ENCODE data around the gene LSAMP. TPM values are rescaled to one million over a fixed set of nuclear protein-coding genes. Genes with fewer than 3 reads are reported as not detected.

The LSAMP gene
- total and polyA plus RNA-seq, 8 donors, result 17.3 to 28.0 (median 26.0) TPM

DNA sequence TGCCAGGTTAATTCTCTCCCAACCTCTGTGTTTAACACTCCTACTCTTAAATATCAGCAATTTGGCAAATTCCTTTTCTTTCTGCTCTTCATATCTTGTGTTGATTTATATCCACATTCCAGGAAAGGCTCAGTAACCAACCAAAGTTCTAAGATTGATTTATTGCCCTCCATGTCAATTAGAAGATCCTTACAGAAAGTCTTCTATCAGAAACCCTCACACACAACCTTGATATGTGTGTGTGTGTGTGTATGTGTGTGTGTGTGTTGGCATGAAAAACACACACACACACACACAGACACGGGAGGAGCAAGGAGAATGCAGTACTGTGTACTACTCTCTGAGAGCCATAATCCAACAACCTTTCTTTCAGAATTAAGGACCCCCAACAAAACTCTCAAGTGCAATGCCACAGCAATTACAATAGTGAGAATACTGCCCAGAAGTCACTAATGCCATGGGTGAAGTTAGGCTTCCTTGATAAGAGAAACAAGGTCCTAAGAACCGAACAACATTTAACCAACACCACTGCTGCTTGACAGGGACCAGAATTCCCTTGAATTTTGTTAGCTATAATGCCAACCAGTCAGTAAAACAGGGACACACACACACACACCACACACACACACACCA, 1.1 kb downstream of the LSAMP start:
- Histone ChIP-seq H3K9me3 (no peaks in the 10 kb centered on the region), H3K4me1 (no peaks in the 10 kb centered on the region), H3K4me3 (peak overlapping the region; percentile 21 to 22), H3K27me3 (peaks cover 0 to 7% of the 10 kb centered on the region in 2 donors), H3K36me3 (no peaks in the 10 kb centered on the region), H3K27ac (no peak overlapping the region)
- TF ChIP-seq, protein P1, sequence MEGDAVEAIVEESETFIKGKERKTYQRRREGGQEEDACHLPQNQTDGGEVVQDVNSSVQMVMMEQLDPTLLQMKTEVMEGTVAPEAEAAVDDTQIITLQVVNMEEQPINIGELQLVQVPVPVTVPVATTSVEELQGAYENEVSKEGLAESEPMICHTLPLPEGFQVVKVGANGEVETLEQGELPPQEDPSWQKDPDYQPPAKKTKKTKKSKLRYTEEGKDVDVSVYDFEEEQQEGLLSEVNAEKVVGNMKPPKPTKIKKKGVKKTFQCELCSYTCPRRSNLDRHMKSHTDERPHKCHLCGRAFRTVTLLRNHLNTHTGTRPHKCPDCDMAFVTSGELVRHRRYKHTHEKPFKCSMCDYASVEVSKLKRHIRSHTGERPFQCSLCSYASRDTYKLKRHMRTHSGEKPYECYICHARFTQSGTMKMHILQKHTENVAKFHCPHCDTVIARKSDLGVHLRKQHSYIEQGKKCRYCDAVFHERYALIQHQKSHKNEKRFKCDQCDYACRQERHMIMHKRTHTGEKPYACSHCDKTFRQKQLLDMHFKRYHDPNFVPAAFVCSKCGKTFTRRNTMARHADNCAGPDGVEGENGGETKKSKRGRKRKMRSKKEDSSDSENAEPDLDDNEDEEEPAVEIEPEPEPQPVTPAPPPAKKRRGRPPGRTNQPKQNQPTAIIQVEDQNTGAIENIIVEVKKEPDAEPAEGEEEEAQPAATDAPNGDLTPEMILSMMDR (IDR thresholded peaks at IDR 0.05), result no peak
- intact Hi-C loops (cut with DNase I), result no loop called here
- ATAC-seq (peak; percentile 28), DNase-seq (no peak)

GRCh38 chr3:116443191-116443661, 2.1 kb downstream of the LSAMP start:
- H3K9me3 ChIP-seq, result no peaks in the 10 kb centered on the region
- intact Hi-C loops (cut with DNase I), result no loop called here
- H3K4me1 ChIP-seq, result no peaks in the 10 kb centered on the region
- no peak overlapping the region for H3K27ac ChIP-seq
- peak overlapping the region; percentile 4 to 22 for H3K4me3 ChIP-seq
- TF ChIP-seq, protein P1 (IDR thresholded peaks at IDR 0.05), result no peak
- no peaks in the 10 kb centered on the region for H3K36me3 ChIP-seq
- peak; percentile 14 for ATAC-seq
- H3K27me3 ChIP-seq, result peaks cover 0 to 7% of the 10 kb centered on the region in 2 donors
- DNase-seq, result no peak

DNA sequence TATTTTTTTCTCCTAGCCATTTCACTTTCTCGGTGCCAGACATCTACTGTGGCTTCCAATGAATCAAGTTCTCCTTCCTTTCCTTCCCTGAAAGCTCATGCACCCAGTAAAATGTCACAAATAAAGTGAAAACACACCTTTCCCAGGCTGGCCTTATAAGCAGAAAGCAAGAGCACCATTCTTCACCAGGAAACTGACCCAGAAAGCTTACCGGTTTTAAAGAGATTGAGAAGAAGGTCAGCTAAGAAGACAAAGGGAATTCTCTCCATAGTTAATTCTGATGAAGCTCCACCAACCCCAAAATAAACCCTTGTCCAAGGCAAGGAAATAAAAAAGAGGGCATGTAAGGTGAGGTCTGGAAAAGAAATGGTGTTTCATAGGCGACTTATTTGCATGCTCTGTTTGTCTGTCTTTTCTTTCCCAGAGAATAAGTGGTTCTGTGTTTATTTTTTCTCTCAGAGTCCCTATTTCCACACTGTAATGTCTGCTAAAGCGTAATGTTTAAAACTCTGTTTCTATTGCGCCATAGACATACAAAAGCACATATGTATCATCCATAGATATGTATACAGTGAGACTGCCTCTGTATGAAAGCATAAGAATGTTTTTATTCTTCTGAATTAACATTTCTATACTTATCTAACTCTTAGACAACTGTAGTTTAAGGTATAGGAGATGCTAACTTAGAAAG, 2.8 kb downstream of the LSAMP start:
- H3K27me3 ChIP-seq, result peaks cover 0 to 7% of the 10 kb centered on the region in 2 donors
- no peak overlapping the region for H3K27ac ChIP-seq
- ATAC-seq (no peak), DNase-seq (no peak)
- peak overlapping the region; percentile 4 to 22 for H3K4me3 ChIP-seq
- H3K4me1 ChIP-seq, result no peaks in the 10 kb centered on the region
- intact Hi-C loops (cut with DNase I), result no loop called here
- no peaks in the 10 kb centered on the region for H3K36me3 ChIP-seq
- no peaks in the 10 kb centered on the region for H3K9me3 ChIP-seq
- TF ChIP-seq, protein P1 (IDR thresholded peaks at IDR 0.05), result no peak

GRCh38 chr3:116441652-116442051, 3.6 kb downstream of the LSAMP start:
- no peaks in the 10 kb centered on the region for H3K9me3 ChIP-seq
- TF ChIP-seq, protein P1 (IDR thresholded peaks at IDR 0.05), result no peak
- H3K36me3 ChIP-seq, result no peaks in the 10 kb centered on the region
- intact Hi-C loops (cut with DNase I), result no loop called here
- no peak for DNase-seq
- no peak overlapping the region for H3K27ac ChIP-seq
- no peak overlapping the region for H3K4me3 ChIP-seq
- H3K4me1 ChIP-seq, result no peaks in the 10 kb centered on the region
- no peak for ATAC-seq
- H3K27me3 ChIP-seq, result peaks cover 0 to 7% of the 10 kb centered on the region in 2 donors

DNA sequence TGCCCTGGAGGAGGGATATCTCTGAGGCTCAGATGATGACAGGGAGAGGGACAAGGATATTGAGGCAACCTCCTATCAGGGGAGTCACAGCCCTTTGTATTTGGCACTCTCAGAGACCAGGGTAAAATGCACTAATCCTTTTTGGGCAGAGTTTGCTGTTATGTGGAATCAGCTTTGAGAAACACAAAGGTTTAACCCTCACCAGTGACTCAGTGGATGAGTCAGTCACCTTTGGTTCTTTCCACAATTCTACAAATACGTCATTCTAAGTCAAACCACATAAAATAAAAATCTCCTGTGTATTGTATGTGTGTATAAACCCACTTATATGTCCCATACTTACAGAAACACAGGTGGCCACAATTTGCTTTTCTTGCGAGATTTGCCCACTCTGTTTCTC, 5.1 kb downstream of the LSAMP start:
- intact Hi-C loops (cut with DNase I), result no loop called here
- H3K4me1 ChIP-seq, result no peaks in the 10 kb centered on the region
- DNase-seq (no peak), ATAC-seq (no peak)
- peaks cover 0 to 5% of the 10 kb centered on the region in 2 donors for H3K27me3 ChIP-seq
- H3K9me3 ChIP-seq, result no peaks in the 10 kb centered on the region
- no peak overlapping the region for H3K27ac ChIP-seq
- no peaks in the 10 kb centered on the region for H3K36me3 ChIP-seq
- TF ChIP-seq, protein P1 (IDR thresholded peaks at IDR 0.05), result no peak
- no peak overlapping the region for H3K4me3 ChIP-seq

Measured in left lung (tissue), 10 donors.